SU-DHL-6 (cell line): ENCODE measurements around the gene WDFY1.

Source experiments
- EZH2phosphoT487 ChIP-seq: fragments of 200-600 bp; sonication (generic), shearing (Covaris generic); conservative IDR thresholded peaks from 2 replicates; pipeline ENCODE4 v1.6.1; 2018; ENCODE audit warnings: mild to moderate bottlenecking, antibody characterized with exemption, low read length, moderate library complexity, mixed read lengths
- TF ChIP-seq, protein P1 (sequence below): fragments of 200-600 bp; sonication (generic); IDR thresholded peaks from one replicate; pipeline ENCODE4 v1.5.1; 2017; ENCODE audit warnings: antibody characterized with exemption, mild to moderate bottlenecking, low read length, moderate library complexity; ENCODE audit not compliant: insufficient read depth, poor library complexity, severe bottlenecking

- TF ChIP-seq, protein P1, sequence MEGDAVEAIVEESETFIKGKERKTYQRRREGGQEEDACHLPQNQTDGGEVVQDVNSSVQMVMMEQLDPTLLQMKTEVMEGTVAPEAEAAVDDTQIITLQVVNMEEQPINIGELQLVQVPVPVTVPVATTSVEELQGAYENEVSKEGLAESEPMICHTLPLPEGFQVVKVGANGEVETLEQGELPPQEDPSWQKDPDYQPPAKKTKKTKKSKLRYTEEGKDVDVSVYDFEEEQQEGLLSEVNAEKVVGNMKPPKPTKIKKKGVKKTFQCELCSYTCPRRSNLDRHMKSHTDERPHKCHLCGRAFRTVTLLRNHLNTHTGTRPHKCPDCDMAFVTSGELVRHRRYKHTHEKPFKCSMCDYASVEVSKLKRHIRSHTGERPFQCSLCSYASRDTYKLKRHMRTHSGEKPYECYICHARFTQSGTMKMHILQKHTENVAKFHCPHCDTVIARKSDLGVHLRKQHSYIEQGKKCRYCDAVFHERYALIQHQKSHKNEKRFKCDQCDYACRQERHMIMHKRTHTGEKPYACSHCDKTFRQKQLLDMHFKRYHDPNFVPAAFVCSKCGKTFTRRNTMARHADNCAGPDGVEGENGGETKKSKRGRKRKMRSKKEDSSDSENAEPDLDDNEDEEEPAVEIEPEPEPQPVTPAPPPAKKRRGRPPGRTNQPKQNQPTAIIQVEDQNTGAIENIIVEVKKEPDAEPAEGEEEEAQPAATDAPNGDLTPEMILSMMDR, result peak; percentile 83
- TF ChIP-seq EZH2phosphoT487, result no peak
Measured at GRCh38 chr2:223970343-223971128, 25.4 kb upstream of the WDFY1 start.
